GM21576 (cell line): ENCODE results near the gene ACMSD.
"Not testable (repeated sequence)": the region's sequence is repeated elsewhere in the genome, so short reads cannot be mapped to it uniquely, and the experiment has no call there.

Source experiments
- ATAC-seq: cut with Tn5 transposase; IDR thresholded peaks from one replicate; pipeline ENCODE4 v1.9.1; 2021; ENCODE audit warnings: mild to moderate bottlenecking, moderate library complexity; ENCODE audit not compliant: unreplicated experiment

Gene ACMSD

GRCh38 chr2:134846213-134846612 lies 7.8 kb downstream of the ACMSD start:
- ATAC-seq = no peak

DNA sequence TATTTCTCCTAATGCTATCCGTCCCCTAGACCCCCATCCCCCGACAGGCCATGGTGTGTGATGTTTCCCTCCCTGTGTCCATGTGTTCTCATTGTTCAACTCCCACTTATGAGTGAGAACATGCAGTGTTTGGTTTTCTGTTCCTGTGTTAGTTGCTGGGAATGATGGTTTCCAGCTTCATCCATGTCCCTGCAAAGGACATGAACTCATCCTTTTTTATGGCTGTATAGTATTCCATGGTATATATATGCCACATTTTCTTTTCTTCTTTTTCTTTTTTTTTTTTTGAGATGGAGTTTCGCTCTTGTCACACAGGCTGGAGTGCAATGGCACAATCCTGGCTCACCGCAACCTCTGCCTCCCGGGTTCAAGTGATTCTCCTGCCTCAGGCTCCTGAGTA lies 9.2 kb downstream of the ACMSD start:
- not testable (repeated sequence) for ATAC-seq

- ATAC-seq = no peak
These were observed 14.1 kb downstream of the ACMSD start for GRCh38 chr2:134852518-134852917.

GRCh38 chr2:134855709-134856108 lies 17.3 kb downstream of the ACMSD start:
- no peak for ATAC-seq

GRCh38 chr2:134858245-134858644 lies 19.8 kb downstream of the ACMSD start:
- no peak for ATAC-seq

DNA sequence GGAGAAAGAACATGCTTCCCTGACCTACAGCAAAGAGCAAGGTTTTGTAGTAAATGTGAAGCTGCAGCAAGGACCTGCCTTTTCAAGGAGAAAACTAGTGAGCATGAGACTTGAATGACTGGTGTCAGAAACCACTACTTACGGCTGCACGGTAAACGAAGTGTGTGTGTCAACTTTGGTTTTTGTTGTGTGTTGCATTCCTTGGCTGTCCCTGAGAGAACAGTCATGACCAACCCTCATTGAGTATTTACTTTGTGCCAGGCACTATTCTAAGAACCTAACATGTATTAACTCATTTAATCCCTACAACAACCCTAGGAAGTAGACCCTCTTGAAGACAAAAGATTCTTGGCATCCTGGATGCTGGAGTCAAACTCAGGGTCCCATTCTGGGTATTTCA lies 22.8 kb downstream of the ACMSD start:
- no peak for ATAC-seq

- ATAC-seq = no peak
These were observed 23.7 kb downstream of the ACMSD start for GRCh38 chr2:134862069-134862468.

- ATAC-seq = no peak
These were observed 24.3 kb downstream of the ACMSD start for GRCh38 chr2:134862674-134863073.

DNA sequence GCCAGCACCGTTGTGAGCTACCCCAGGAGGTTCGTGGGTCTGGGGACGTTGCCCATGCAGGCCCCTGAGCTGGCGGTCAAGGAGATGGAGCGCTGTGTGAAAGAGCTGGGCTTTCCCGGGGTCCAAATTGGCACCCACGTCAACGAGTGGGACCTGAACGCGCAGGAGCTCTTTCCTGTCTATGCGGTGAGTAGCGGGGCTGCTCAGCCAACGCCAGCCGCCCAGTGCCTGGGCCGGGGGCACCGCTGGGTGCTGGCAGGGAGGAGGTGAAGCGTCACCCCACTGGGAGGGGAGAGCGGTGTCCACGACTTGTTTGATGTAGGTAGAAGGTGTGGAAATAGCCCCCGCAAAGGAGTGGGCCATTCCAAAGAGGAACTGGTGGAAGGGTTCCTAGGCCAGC lies 25.0 kb downstream of the ACMSD start:
- no peak for ATAC-seq

- ATAC-seq = no peak
These were observed 26.8 kb downstream of the ACMSD start for GRCh38 chr2:134865067-134865787.

DNA sequence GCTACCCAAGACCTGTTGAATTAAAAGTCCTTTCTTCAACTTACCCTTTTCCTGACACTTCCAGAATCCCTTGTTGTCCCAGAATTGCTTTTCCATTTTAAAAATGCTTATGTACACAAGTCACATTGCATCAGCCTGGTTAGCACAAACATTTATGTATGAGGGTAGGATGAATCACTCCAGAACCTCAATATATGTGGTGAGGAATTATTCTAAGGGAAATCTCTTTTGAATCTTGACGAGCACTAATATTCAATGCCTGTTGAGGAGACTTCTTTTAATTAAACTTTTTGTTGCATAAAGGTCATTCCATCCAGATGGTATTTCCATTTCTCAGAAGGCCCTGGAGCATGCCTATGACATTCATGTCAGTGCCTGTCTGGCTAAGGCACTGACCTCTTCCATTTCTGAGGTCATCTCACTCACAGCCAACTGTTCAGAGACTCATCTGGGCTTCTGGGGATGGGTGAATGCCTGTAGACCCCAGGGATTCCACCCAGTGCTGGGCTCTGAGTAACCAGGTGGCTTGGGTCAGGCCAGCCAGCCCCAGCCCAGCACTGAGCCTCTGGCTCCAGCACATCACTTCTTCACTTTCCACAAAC lies 28.2 kb downstream of the ACMSD start:
- no peak for ATAC-seq

DNA sequence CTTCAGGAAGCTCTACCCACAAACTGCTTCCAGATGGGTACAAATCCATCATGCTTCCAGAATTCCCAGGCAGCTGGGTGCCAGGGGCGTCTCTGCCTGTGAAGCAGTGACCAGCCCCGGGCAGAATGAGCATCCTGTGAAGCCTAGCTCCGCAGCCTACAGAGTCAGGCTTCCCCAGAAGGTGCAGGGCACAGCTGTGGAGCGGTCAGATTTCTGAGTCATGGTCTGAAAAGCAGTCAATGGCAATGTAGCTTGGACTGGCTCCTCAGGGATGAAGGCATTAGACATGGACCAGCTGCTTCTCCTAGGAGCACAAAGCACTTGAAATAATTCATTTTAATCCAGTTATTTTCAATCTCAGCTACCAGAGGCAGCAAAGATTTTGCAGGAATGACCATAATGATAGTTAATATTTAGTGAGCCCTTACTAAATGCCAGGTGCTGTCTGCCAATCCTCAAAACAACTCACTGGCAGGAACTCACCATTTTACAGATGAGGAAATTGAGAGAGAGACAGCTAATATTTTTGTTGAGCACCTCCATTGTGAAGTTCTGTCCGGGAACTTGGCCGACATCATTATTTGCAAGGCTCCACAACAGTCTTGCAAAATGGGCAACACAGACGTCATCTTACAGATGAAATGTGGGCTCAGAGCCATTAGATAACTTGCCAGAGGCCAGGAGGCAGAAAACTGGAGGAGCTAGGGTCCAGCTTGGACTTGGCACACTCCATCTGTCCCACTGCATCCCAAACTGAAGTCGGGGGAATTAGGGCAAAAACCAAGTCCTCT lies 31.7 kb downstream of the ACMSD start:
- ATAC-seq = no peak

DNA sequence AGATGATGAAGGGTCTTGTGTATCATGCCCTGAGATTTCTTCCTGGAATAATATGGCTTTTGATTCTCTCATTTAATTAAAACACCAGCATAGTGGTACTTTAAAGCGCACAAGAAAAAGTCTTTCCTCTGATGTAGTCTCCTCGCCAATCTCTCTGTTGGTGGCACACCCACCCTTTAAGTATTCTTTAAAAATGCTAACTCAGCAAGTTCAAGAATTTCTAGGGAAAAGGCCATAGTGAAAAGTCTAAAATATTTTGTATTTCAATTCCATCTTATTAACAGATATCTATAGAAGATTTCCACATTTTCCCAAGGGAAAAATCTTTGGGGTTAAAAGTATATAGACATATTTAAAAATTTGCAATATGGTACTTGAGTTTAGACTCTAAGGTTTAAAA lies 34.7 kb downstream of the ACMSD start:
- ATAC-seq = no peak

DNA sequence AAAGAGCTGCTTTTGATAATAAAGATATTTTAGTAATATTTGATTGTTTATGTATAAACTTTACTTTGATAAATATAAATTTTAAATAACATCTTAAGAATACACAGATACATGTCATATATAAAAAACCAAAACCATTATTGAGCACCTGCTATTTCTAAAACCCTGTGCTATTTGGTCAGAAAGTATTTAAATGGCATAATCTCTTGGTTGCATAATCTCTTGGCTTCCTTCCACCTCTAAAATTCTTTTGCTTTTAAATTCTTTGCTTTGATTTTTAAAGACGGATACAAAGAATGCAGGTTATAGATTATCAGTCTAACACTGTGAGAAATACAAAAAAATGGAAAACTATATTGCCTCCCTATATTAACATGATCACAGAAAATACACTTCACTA lies 36.9 kb downstream of the ACMSD start:
- no peak for ATAC-seq

DNA sequence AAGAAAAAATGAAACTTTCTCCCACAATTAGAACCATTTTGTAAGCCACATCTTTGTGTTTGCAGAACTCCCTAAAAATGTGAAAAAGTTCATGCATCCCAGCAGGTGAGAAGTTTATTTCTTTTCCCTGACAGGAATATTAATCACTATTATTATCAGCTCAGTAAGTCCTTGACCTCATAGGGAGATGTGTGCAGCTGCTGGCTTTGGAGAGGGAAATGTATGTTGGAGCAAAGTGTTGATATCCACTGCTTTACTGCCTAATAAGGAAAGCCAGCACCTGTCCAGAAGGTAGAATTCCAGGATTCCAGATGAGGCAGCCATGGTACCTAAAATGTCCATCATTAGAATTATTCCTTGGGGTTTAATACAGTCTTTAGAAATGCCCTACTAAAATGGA lies 44.4 kb downstream of the ACMSD start:
- ATAC-seq = no peak

DNA sequence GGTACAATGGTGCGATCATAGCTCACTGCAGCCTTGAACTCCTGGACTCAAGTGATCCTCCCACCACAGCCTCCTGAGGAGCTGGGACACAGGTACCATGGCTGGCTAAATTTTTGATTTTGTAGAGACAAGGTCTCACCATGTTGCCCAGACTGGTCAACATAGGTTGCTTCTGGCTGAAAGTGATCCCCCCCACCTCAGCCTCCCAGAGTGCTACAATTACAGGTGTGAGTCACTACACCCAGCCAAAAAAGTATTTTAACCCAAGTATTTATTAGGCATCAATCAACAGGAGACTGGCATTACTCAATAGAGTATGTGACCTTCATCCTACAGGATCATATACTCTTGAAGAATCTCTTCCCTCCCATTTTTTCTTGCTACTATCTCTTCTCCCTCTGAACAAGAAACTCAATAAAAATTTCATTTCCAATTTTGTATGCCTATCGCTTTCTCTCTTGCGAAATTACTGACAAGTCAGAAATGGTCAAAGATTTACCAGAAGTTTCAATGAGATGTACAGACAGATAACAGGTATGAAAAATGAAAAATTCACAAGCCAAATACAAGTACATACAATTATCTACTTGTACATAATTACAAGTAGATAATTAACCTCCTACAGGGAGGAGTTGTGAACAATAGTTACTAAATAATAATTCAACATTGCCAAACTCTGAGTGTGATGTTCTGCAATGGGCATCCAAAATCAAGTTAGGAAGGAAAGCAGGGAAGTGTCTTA lies 45.3 kb downstream of the ACMSD start:
- no peak for ATAC-seq

DNA sequence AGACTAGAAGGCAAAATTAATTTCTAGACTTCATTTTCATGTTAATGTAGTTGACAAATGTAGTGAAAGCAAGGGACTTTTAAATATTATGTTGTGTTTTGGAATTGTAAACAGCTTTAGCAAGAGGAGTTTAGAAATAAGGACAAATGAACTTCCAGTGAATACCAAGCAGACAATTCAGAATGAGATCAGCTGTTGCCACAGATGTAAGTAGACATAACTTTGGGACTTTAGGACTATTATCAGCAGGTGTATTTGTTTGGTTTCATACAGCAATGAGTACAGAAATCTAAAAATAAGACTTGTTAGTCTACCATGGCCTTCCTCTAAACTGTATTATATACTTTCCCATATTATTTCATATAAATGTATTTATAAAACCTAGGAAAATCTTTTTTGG lies 46.0 kb downstream of the ACMSD start:
- ATAC-seq = no peak

GRCh38 chr2:134892282-134893035 lies 54.0 kb downstream of the ACMSD start:
- no peak for ATAC-seq

DNA sequence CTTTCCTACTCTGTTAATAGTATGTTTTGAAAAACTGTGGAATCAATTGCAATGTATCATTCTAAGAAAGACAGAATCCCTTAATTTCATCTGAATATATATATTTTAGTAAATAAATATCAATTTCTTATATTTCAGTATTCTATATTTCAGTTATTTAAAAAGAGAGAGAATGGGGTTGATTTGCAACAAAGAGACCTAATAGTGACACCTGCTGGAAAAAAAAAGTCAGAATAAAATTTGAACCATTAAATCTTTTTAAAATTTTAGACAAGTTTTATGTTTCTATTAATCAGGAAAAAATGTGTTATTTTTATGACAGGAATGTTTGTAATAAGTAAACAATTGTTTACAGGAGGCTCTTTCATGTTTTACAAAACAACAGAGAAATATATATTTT lies 59.5 kb downstream of the ACMSD start:
- no peak for ATAC-seq

DNA sequence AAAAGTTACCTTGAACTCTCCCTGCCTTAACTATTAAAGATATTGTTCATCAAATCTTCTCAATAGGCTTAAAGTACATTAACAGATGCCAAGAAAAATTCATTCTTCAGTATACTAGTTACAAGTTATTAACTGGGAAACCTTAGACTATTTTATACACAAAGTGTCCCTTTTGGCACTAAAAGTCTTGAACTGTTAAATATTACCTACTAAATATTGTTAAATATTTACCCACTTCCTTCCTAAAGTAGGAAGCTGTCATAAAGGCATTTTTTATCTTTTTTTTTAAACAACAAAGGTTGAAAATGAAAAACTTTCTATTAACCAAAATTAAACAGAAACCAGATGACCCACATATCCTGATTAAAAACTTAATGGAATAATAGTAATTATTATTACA lies 60.8 kb downstream of the ACMSD start:
- ATAC-seq = no peak

DNA sequence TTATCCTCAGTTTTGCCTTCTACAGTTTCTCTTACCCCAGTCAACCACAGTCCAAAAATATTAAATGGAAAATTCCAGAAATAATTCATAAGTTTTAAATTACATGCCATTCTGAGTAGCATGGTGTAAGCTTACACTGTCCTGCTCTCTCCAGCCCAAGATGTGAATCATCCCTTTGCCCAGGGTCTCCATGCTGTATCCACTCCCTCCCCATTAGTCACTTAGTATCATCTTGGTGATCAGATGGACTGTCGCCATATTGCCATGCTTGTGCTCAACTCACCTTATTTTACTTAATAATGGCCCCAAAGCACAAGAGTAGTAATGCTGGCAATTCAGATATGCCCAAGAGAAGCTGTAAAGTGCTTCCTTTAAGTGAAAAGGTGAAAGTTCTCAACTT lies 61.7 kb downstream of the ACMSD start:
- ATAC-seq = no peak
